Hepatocyte (in vitro differentiated cells): ENCODE results near the gene DEFB132.

Experiments used
- CTCF ChIP-seq: fragments of 200-600 bp; sonication (generic); IDR thresholded peaks from 2 replicates; pipeline ENCODE4 v1.5.1; 2016; ENCODE audit warnings: antibody characterized with exemption, mild to moderate bottlenecking; ENCODE audit not compliant: poor library complexity
- EZH2 ChIP-seq: fragments of 200-600 bp; sonication (generic); IDR thresholded peaks from 2 replicates; pipeline ENCODE4 v1.6.1; 2016; ENCODE audit warnings: antibody characterized with exemption, mild to moderate bottlenecking, borderline replicate concordance
- EZH2phosphoT487 ChIP-seq: fragments of 200-600 bp; sonication (generic); IDR thresholded peaks from one replicate; pipeline ENCODE4 v1.6.1; 2018; ENCODE audit warnings: antibody characterized with exemption, mild to moderate bottlenecking, low read depth, moderate library complexity; ENCODE audit not compliant: unreplicated experiment, severe bottlenecking

- TF ChIP-seq CTCF (no peak), EZH2 (no peak), EZH2phosphoT487 (no peak)
Measured at GRCh38 chr20:242905-243304, 14.6 kb upstream of the DEFB132 start.
